COLO668 (cell line): Measurements from ENCODE around the gene LTA4H.
"Not testable (repeated sequence)": the region's sequence is repeated elsewhere in the genome, so short reads cannot be mapped to it uniquely, and the experiment has no call there.

ENCODE experiments used
- DNase-seq: peaks from one replicate; lab custom pipeline; 2025; ENCODE audit not compliant: unreplicated experiment; lab: John Stamatoyannopoulos, UW

The LTA4H gene

GRCh38 chr12:95993907-95994306, 41.5 kb downstream of the LTA4H start:
- DNase-seq = no peak

GRCh38 chr12:95990136-95990535, 45.3 kb downstream of the LTA4H start:
- DNase-seq = no peak

GRCh38 chr12:95989504-95990123, 45.8 kb downstream of the LTA4H start:
- no peak for DNase-seq

GRCh38 chr12:95988506-95989275, 46.7 kb downstream of the LTA4H start:
- no peak for DNase-seq

- no peak for DNase-seq
Observed at GRCh38 chr12:95986635-95987570, 48.5 kb downstream of the LTA4H start.

- DNase-seq = no peak
Observed at GRCh38 chr12:95984682-95985081, 50.7 kb downstream of the LTA4H start.

GRCh38 chr12:95982602-95983001, 52.8 kb downstream of the LTA4H start:
- no peak for DNase-seq

GRCh38 chr12:95980437-95980836, 55.0 kb downstream of the LTA4H start:
- DNase-seq = no peak

GRCh38 chr12:95978774-95979173, 56.6 kb downstream of the LTA4H start:
- DNase-seq = no peak

GRCh38 chr12:95978351-95978750, 57.0 kb downstream of the LTA4H start:
- DNase-seq = no peak

- DNase-seq = no peak
Observed at GRCh38 chr12:95977764-95978305, 57.6 kb downstream of the LTA4H start.

- DNase-seq = no peak
Observed at GRCh38 chr12:95976416-95976832, 59.0 kb downstream of the LTA4H start.

- no peak for DNase-seq
Observed at GRCh38 chr12:95975491-95975890, 59.9 kb downstream of the LTA4H start.

- DNase-seq = no peak
Observed at GRCh38 chr12:95974358-95974757, 61.0 kb downstream of the LTA4H start.

- no peak for DNase-seq
Observed at GRCh38 chr12:95972832-95973456, 62.4 kb downstream of the LTA4H start.

- no peak for DNase-seq
Observed at GRCh38 chr12:95970905-95971304, 64.5 kb downstream of the LTA4H start.

- DNase-seq = not testable (repeated sequence)
Observed at GRCh38 chr12:95969116-95969515, 66.3 kb downstream of the LTA4H start.

GRCh38 chr12:95967301-95967700, 68.1 kb downstream of the LTA4H start:
- no peak for DNase-seq

- DNase-seq = peak; percentile 22
Observed at GRCh38 chr12:95966287-95966870, 69.0 kb downstream of the LTA4H start.

GRCh38 chr12:95963096-95963495, 72.3 kb downstream of the LTA4H start:
- no peak for DNase-seq
